Lung (tissue), 12 donors: Measurements from ENCODE around the gene EPHB2. TPM values are rescaled to one million over a fixed set of nuclear protein-coding genes. Genes with fewer than 3 reads are reported as not detected.

Experiments
- ATAC-seq: fragments of 200-7000 bp; cut with Tn5 transposase; one replicate; pipeline ENCODE4 v1.9.1; 2020; ENCODE audit warnings: moderate number of reproducible peaks; ENCODE audit not compliant: insufficient read depth, low FRiP score
- DNase-seq, 3 donors: peaks; one replicate each; pipeline ENCODE4 v3.0.0-alpha.2; 2013 to 2017
- H3K27ac ChIP-seq, 2 donors: one replicate each; pipeline ENCODE4 v1.5.1; 2013; ENCODE audit warnings: mild to moderate bottlenecking in 2 of 2, moderate library complexity in 2 of 2, control low read depth in 1 of 2, inconsistent platforms in 1 of 2, low read depth in 1 of 2, low read length in 1 of 2
- H3K27me3 ChIP-seq, 3 donors: one replicate each; pipeline ENCODE4 v1.5.1; 2013; ENCODE audit warnings: low read length in 2 of 3; ENCODE audit not compliant: control insufficient read depth in 3 of 3, insufficient read depth in 3 of 3
- H3K36me3 ChIP-seq, 4 donors: one replicate each; pipeline ENCODE4 v1.5.1; 2013; ENCODE audit warnings: low read length in 4 of 4, mild to moderate bottlenecking in 1 of 4, moderate library complexity in 1 of 4; ENCODE audit not compliant: control insufficient read depth in 4 of 4, insufficient read depth in 4 of 4
- H3K4me1 ChIP-seq, 5 donors: one replicate each; pipeline ENCODE4 v1.5.1; 2013; ENCODE audit warnings: low read length in 5 of 5, mild to moderate bottlenecking in 2 of 5, moderate library complexity in 1 of 5; ENCODE audit not compliant: control insufficient read depth in 5 of 5, insufficient read depth in 5 of 5
- H3K4me3 ChIP-seq: one replicate; pipeline ENCODE4 v1.5.1; 2013; ENCODE audit warnings: mild to moderate bottlenecking, control low read depth, moderate library complexity
- H3K9ac ChIP-seq, 2 donors: one replicate each; pipeline ENCODE4 v1.5.1; 2013; ENCODE audit warnings: low read length in 2 of 2, control low read depth in 1 of 2; ENCODE audit not compliant: insufficient read depth in 1 of 2
- H3K9me3 ChIP-seq, 4 donors: one replicate each; pipeline ENCODE4 v1.5.1; 2013; ENCODE audit warnings: low read length in 3 of 4, mild to moderate bottlenecking in 1 of 4, moderate library complexity in 1 of 4; ENCODE audit not compliant: control insufficient read depth in 4 of 4, insufficient read depth in 3 of 4
- WGBS, 2 donors: extraction: QIAGEN DNeasy Blood & Tissue Kit; methylation state at CpG; one replicate each; pipeline ENCODE4 v1.1.7; 2013; 5-methylcytosine and 5-hydroxymethylcytosine counted together
- polyA plus RNA-seq, 2 donors: library from polyadenylated mRNA; stranded (reverse); fragments of 200-250 nt; gene quantifications; one replicate each; pipeline ENCODE4 v1.2.1, GENCODE V29; 2013
- total RNA-seq, 2 donors: library from RNA; depleted of rRNA in 1 of 2; stranded (reverse); fragments of >200 nt in 1 of 2; gene quantifications; one replicate each; pipeline ENCODE4 v1.2.1, GENCODE V29; 2014 to 2021
- TF ChIP-seq, protein P1 (sequence below): IDR thresholded peaks from 2 replicates; pipeline ENCODE4 v1.5.1; 2012; ENCODE audit warnings: mild to moderate bottlenecking; ENCODE audit errors: control extremely low read depth, extremely low read depth
- donor health status: control.
- donor health status: control.
- donor health status: Bipolar disorder and iron deficiency.
- donor health status: healthy.
- donor health status: DM: yes; HTN: yes; CAD: no.

The EPHB2 gene
- total and polyA plus RNA-seq, 4 donors: 1.2 to 8.5 (median 5.8) TPM

DNA sequence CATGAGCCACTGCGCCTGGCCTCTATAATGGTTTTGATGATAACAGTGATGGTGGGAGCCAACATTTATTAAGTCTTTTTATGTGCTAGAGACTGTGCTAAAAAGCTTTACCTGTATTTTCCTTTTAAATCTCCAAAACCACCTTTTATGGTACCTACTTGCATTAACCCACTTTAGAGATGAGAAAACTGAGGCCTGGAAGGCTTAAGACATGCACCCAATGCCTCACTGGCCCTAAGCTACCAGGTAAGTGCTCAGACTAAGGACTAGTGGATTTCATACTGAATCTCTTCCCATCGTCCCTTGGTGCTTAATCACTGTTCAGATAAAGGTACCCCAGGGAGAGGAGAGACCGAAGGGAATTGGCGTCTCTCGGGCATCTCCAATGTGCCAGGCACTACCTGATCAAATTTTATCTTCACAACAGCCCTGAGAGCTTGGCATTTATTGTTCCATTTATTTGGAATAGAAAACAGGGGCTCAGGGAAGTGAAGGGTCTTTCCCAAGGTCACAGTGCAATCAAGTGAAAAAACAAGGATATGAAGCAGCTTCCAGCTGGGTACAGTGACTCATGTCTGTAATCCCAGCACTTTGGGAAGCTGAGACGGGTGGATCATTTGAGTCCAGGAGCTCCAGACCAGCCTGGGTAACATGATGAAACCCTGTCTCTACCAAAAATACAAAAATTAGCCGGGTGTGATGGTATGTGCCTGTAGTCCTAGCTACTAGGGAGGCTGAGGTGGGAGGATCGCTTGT lies 177.9 kb downstream of the EPHB2 start:
- Histone ChIP-seq H3K9ac (no peak overlapping the region), H3K4me1 (no peaks in the 10 kb centered on the region), H3K27me3 (no peaks in the 10 kb centered on the region), H3K9me3 (peaks cover 0 to 2% (median 0%) of the 10 kb centered on the region in 4 donors), H3K27ac (no peak overlapping the region), H3K36me3 (peaks cover 0 to 9% (median 3%) of the 10 kb centered on the region in 4 donors), H3K4me3 (no peak overlapping the region)
- TF ChIP-seq, protein P1, sequence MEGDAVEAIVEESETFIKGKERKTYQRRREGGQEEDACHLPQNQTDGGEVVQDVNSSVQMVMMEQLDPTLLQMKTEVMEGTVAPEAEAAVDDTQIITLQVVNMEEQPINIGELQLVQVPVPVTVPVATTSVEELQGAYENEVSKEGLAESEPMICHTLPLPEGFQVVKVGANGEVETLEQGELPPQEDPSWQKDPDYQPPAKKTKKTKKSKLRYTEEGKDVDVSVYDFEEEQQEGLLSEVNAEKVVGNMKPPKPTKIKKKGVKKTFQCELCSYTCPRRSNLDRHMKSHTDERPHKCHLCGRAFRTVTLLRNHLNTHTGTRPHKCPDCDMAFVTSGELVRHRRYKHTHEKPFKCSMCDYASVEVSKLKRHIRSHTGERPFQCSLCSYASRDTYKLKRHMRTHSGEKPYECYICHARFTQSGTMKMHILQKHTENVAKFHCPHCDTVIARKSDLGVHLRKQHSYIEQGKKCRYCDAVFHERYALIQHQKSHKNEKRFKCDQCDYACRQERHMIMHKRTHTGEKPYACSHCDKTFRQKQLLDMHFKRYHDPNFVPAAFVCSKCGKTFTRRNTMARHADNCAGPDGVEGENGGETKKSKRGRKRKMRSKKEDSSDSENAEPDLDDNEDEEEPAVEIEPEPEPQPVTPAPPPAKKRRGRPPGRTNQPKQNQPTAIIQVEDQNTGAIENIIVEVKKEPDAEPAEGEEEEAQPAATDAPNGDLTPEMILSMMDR: no peak
- WGBS, 2 donors: 79 to 87% methylated on average over 8 of the region's 8 CpGs
- DNase-seq (no peak), ATAC-seq (no peak)

DNA sequence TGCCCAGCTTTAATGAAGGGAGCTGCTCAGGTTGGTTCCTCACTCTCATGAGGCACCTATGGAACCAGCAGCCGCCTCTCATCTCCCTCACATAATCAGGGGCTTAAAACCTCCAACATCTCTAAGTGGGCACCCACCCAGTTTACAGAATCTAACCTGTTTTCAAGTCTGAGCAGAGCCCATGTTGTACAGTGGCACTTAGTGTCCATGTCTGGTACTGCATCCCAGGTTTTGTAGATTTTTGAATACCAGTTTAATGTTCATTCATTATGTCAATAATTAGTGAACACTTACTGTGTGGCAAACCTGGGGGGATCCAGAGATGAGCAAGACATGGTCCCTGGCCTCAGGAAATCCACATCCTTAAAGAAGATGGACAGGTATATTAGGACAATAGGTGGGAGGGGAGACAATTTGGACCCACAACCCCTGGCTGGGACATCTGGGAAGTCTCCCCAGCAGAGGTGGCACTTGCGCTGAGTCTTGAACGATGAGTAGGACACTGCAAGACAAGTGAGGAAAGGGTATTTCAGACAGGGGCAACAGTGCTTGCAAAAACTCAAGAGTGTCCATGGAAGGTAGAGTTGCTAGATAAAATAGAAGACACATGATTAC lies 178.7 kb downstream of the EPHB2 start:
- no peak overlapping the region for H3K27ac ChIP-seq
- no peaks in the 10 kb centered on the region for H3K4me1 ChIP-seq
- no peaks in the 10 kb centered on the region for H3K27me3 ChIP-seq
- H3K9ac ChIP-seq: no peak overlapping the region
- ATAC-seq (no peak), DNase-seq (peak in 2 of 3 donors; percentile 27 to 51)
- peaks cover 0 to 9% (median 4%) of the 10 kb centered on the region in 4 donors for H3K36me3 ChIP-seq
- no peak overlapping the region for H3K4me3 ChIP-seq
- WGBS, 2 donors: 73 to 75% methylated on average over 3 of the region's 3 CpGs
- H3K9me3 ChIP-seq: peaks cover 0 to 2% (median 0%) of the 10 kb centered on the region in 4 donors
- TF ChIP-seq, protein P1: peak; percentile 51

DNA sequence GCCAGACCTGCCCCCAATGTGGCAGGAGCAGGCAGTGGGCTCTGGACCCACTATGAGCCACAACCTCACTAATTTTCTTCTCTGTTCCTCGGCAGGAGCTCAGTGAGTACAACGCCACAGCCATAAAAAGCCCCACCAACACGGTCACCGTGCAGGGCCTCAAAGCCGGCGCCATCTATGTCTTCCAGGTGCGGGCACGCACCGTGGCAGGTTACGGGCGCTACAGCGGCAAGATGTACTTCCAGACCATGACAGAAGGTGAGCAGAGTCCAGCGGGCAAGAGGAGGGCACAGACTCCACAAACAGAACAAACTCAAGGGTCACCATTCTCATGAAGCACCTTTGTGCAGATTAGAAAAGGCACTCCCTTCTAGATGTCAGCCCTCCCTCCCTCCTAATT lies 182.2 kb downstream of the EPHB2 start:
- peaks cover 0 to 14% (median 6%) of the 10 kb centered on the region in 4 donors for H3K36me3 ChIP-seq
- H3K4me3 ChIP-seq: no peak overlapping the region
- TF ChIP-seq, protein P1: no peak
- H3K9ac ChIP-seq: no peak overlapping the region
- H3K4me1 ChIP-seq: no peaks in the 10 kb centered on the region
- H3K27me3 ChIP-seq: no peaks in the 10 kb centered on the region
- DNase-seq: no peak
- H3K27ac ChIP-seq: no peak overlapping the region
- H3K9me3 ChIP-seq: peaks cover 0 to 4% (median 0%) of the 10 kb centered on the region in 4 donors
- 95 to 96% methylated on average over 13 of the region's 13 CpGs for WGBS, 2 donors
- ATAC-seq: no peak
